ENCODE measurements around the gene LTBP3.
"Not testable (repeated sequence)": the region's sequence is repeated elsewhere in the genome, so short reads cannot be mapped to it uniquely, and the experiment has no call there.

LTBP3 gene

GRCh38 chr11:65565624-65566453 lies 7.7 kb upstream of the LTBP3 start:
- no peak for DNase-seq (ENCODE audit: low read depth)
- no peak overlapping the region for H3K4me3 ChIP-seq (ENCODE audit: control insufficient read depth, low read depth, low read length)
- TF ChIP-seq CTCF (IDR thresholded peaks at IDR 0.05; ENCODE audit: control insufficient read depth, insufficient read depth, low read depth, low read length, missing control alignments) = no peak

- DNase-seq (ENCODE audit: low read depth); H3K4me3 ChIP-seq (ENCODE audit: control insufficient read depth, low read depth, low read length): not testable (repeated sequence)
Observed at GRCh38 chr11:65564879-65565559, 6.9 kb upstream of the LTBP3 start.

GRCh38 chr11:65563601-65564000 lies 5.4 kb upstream of the LTBP3 start:
- no peak for DNase-seq (ENCODE audit: low read depth)
- TF ChIP-seq CTCF (IDR thresholded peaks at IDR 0.05; ENCODE audit: control insufficient read depth, insufficient read depth, low read depth, low read length, missing control alignments) = no peak
- no peak overlapping the region for H3K4me3 ChIP-seq (ENCODE audit: control insufficient read depth, low read depth, low read length)

- H3K4me3 ChIP-seq (ENCODE audit: control insufficient read depth, low read depth, low read length) = no peak overlapping the region
Observed at GRCh38 chr11:65562788-65563187, 4.6 kb upstream of the LTBP3 start.

GRCh38 chr11:65562020-65562419 lies 3.9 kb upstream of the LTBP3 start:
- DNase-seq (ENCODE audit: low read depth) = no peak
- H3K4me3 ChIP-seq (ENCODE audit: control insufficient read depth, low read depth, low read length) = no peak overlapping the region
- TF ChIP-seq CTCF (IDR thresholded peaks at IDR 0.05; ENCODE audit: control insufficient read depth, insufficient read depth, low read depth, low read length, missing control alignments) = no peak

More at GRCh38 chr11:65562788-65563187, 4.6 kb upstream of the LTBP3 start:
- TF ChIP-seq CTCF (IDR thresholded peaks at IDR 0.05; ENCODE audit: control insufficient read depth, insufficient read depth, low read depth, low read length, missing control alignments) = no peak
- no peak for DNase-seq (ENCODE audit: low read depth)

GRCh38 chr11:65560555-65561418 lies 2.6 kb upstream of the LTBP3 start:
- DNase-seq (ENCODE audit: low read depth) = no peak
- no peak for TF ChIP-seq CTCF (IDR thresholded peaks at IDR 0.05; ENCODE audit: control insufficient read depth, insufficient read depth, low read depth, low read length, missing control alignments)
- no peak overlapping the region for H3K4me3 ChIP-seq (ENCODE audit: control insufficient read depth, low read depth, low read length)
